Caco-2 (cell line): ENCODE data around the gene LONRF3. TPM values are rescaled to one million over a fixed set of nuclear protein-coding genes. Genes with fewer than 3 reads are reported as not detected.
A peak's percentile ranks its signal among the peaks of the same experiment; 100 is the strongest.

Source experiments
- BruUV-seq: library from RNA; stranded (reverse); fragments of 400-500 nt; replicated peaks from 2 replicates; lab custom pipeline; 2021; lab: Mats Ljungman, UMichigan
- CTCF ChIA-PET: fragments of 300-600 bp; sonication (Branson Sonifier 250); formaldehyde crosslinking; loops from one replicate; lab custom pipeline; 2022; ENCODE audit warnings: antibody characterized with exemption; lab: Charles Lee
- POLR2A ChIA-PET: fragments of 300-600 bp; sonication (Branson Sonifier 250); formaldehyde crosslinking; loops from one replicate; lab custom pipeline; 2022; ENCODE audit warnings: antibody characterized with exemption; lab: Charles Lee
- DNase-seq, 2 experiments: peaks; one replicate each; pipeline versions ENCODE4 v3.0.0 to v3.0.0-alpha.2; 2020 to 2022
- H3K27me3 ChIP-seq: replicated peaks from 2 replicates; pipeline ENCODE4 v1.6.0; 2011; ENCODE audit warnings: low read length; ENCODE audit not compliant: control insufficient read depth, insufficient read depth
- H3K36me3 ChIP-seq: 2 replicates; pipeline ENCODE4 v1.5.1; 2011; ENCODE audit warnings: low read length; ENCODE audit not compliant: control insufficient read depth, insufficient read depth
- H3K4me1 ChIP-seq: fragments of 250-450 bp; sonication (Bioruptor Pico); 2 replicates; pipeline ENCODE4 v1.5.1; 2020; ENCODE audit warnings: mild to moderate bottlenecking
- H3K4me3 ChIP-seq: 2 replicates; pipeline ENCODE4 v1.5.1; 2011; ENCODE audit warnings: low read depth, mild to moderate bottlenecking, control low read depth, low read length
- H3K9me3 ChIP-seq: fragments of 250-450 bp; sonication (Bioruptor Pico); 2 replicates; pipeline ENCODE4 v1.5.1; 2020; ENCODE audit warnings: mild to moderate bottlenecking, moderate library complexity
- H3K27ac Mint-ChIP-seq: one replicate; pipeline ENCODE4 v1.8.0; 2022; ENCODE audit warnings: mixed read lengths; ENCODE audit not compliant: unreplicated experiment
- H3K27me3 Mint-ChIP-seq: one replicate; pipeline ENCODE4 v1.8.0; 2022; ENCODE audit warnings: mixed read lengths; ENCODE audit not compliant: insufficient read depth, unreplicated experiment
- H3K36me3 Mint-ChIP-seq: one replicate; pipeline ENCODE4 v1.8.0; 2022; ENCODE audit warnings: mild to moderate bottlenecking, mixed read lengths; ENCODE audit not compliant: insufficient read depth, unreplicated experiment
- H3K4me1 Mint-ChIP-seq: one replicate; pipeline ENCODE4 v1.8.0; 2022; ENCODE audit warnings: low read depth, mixed read lengths; ENCODE audit not compliant: unreplicated experiment
- H3K4me3 Mint-ChIP-seq: one replicate; pipeline ENCODE4 v1.8.0; 2022; ENCODE audit warnings: mild to moderate bottlenecking, moderate library complexity, mixed read lengths; ENCODE audit not compliant: unreplicated experiment
- H3K9me3 Mint-ChIP-seq: one replicate; pipeline ENCODE4 v1.8.0; 2022; ENCODE audit warnings: mixed read lengths; ENCODE audit not compliant: unreplicated experiment
- CTCF ChIP-seq, 2 experiments: fragments of 200-600 bp in 1 of 2; IDR thresholded peaks; 1 replicate in 1 of 2; 2 replicates in 1 of 2; pipeline versions ENCODE4 v1.5.1 to v1.8.0; 2011 to 2022; ENCODE audit warnings: antibody characterized with exemption in 1 of 2, control low read depth in 1 of 2, inconsistent platforms in 1 of 2, low read depth in 1 of 2, low read length in 1 of 2, mild to moderate bottlenecking in 1 of 2, moderate library complexity in 1 of 2; ENCODE audit not compliant: insufficient read depth in 1 of 2, severe bottlenecking in 1 of 2, unreplicated experiment in 1 of 2
- intact Hi-C: fragments of 100-400 bp; cut with micrococcal nuclease; formaldehyde crosslinking; loops from one replicate; pipeline ENCODE4 v1.10.0; 2022; ENCODE audit not compliant: unreplicated experiment
- total RNA-seq: library from RNA; stranded (reverse); gene quantifications from 2 replicates; pipeline ENCODE4 v1.2.3, GENCODE V29; 2022

The LONRF3 gene
- total RNA-seq, 1 experiment from 2014 or later = 0.84 TPM

- DNase-seq = no peak
- Mint-ChIP-seq H3K36me3 (peaks cover 6% of the 10 kb centered on the region), H3K4me3 (no peak overlapping the region), H3K27me3 (peaks cover 11% of the 10 kb centered on the region), H3K27ac (no peak overlapping the region), H3K4me1 (no peaks in the 10 kb centered on the region), H3K9me3 (no peaks in the 10 kb centered on the region)
- Histone ChIP-seq H3K36me3 (no peaks in the 10 kb centered on the region), H3K27me3 (no peaks in the 10 kb centered on the region; the same call in 1 of the 2 replicates), H3K4me3 (no peak overlapping the region), H3K4me1 (no peaks in the 10 kb centered on the region), H3K9me3 (no peaks in the 10 kb centered on the region)
- TF ChIP-seq CTCF (IDR thresholded peaks at IDR 0.05; ENCODE audit: insufficient read depth in 1 of 2, low read depth in 1 of 2, low read length in 1 of 2, severe bottlenecking in 1 of 2, unreplicated experiment in 1 of 2) = no peak
- POLR2A ChIA-PET = no interaction called here
- CTCF ChIA-PET = no interaction called here
- intact Hi-C loops = no loop called here
- BruUV-seq = no TSS peak
These were observed 2.9 kb upstream of the LONRF3 start for GRCh38 chrX:118971552-118971951.

- Histone ChIP-seq H3K4me3 (no peak overlapping the region), H3K36me3 (no peaks in the 10 kb centered on the region), H3K9me3 (no peaks in the 10 kb centered on the region), H3K4me1 (no peaks in the 10 kb centered on the region), H3K27me3 (no peaks in the 10 kb centered on the region; the same call in none of the 2 replicates)
- peak overlapping the region; percentile 87 for H3K4me3 Mint-ChIP-seq
- no peaks in the 10 kb centered on the region for H3K9me3 Mint-ChIP-seq
- no TSS peak for BruUV-seq
- H3K36me3 Mint-ChIP-seq = peaks cover 6% of the 10 kb centered on the region
- H3K27me3 Mint-ChIP-seq = peaks cover 11% of the 10 kb centered on the region
- no peak overlapping the region for H3K27ac Mint-ChIP-seq
- no peak for DNase-seq
- CTCF ChIA-PET = no interaction called here
- H3K4me1 Mint-ChIP-seq = no peaks in the 10 kb centered on the region
- no peak for TF ChIP-seq CTCF (IDR thresholded peaks at IDR 0.05; ENCODE audit: insufficient read depth in 1 of 2, low read depth in 1 of 2, low read length in 1 of 2, severe bottlenecking in 1 of 2, unreplicated experiment in 1 of 2)
- POLR2A ChIA-PET = no interaction called here
- intact Hi-C loops = no loop called here
These were observed 880 bp upstream of the LONRF3 start for GRCh38 chrX:118973389-118974087.

- peaks cover 8% of the 10 kb centered on the region for H3K27me3 Mint-ChIP-seq
These were observed 672 bp downstream of the LONRF3 start for GRCh38 chrX:118974908-118975671.

More at GRCh38 chrX:118974908-118975671, 672 bp downstream of the LONRF3 start:
- H3K4me1 Mint-ChIP-seq = no peaks in the 10 kb centered on the region
- H3K27me3 ChIP-seq = no peaks in the 10 kb centered on the region; the same call in none of the 2 replicates
- ChIA-PET POLR2A (interaction anchor here (0.5 to 0.6 kb wide), 2 partner anchors 77 to 88 kb away, joined by 3 to 4 read pairs; no protein-coding TSS in a partner anchor), CTCF (no interaction called here)
- H3K27ac Mint-ChIP-seq = peak overlapping the region; percentile 34
- DNase-seq = peak; percentile 27 to 35
- no peaks in the 10 kb centered on the region for H3K9me3 Mint-ChIP-seq
- H3K4me3 ChIP-seq = peak overlapping the region; percentile 40
- intact Hi-C loops = no loop called here
- no peaks in the 10 kb centered on the region for H3K4me1 ChIP-seq
- H3K9me3 ChIP-seq = no peaks in the 10 kb centered on the region
- H3K36me3 ChIP-seq = no peaks in the 10 kb centered on the region
- BruUV-seq = no TSS peak
- no peak for TF ChIP-seq CTCF (IDR thresholded peaks at IDR 0.05; ENCODE audit: insufficient read depth in 1 of 2, low read depth in 1 of 2, low read length in 1 of 2, severe bottlenecking in 1 of 2, unreplicated experiment in 1 of 2)
- H3K4me3 Mint-ChIP-seq = peak overlapping the region; percentile 87
- H3K36me3 Mint-ChIP-seq = peaks cover 6% of the 10 kb centered on the region
